ENCODE measurements around the gene MLST8. TPM values are rescaled to one million over a fixed set of nuclear protein-coding genes. Genes with fewer than 3 reads are reported as not detected.
"Not testable (repeated sequence)": the region's sequence is repeated elsewhere in the genome, so short reads cannot be mapped to it uniquely, and the experiment has no call there.

Gene MLST8
- total RNA-seq, 1 donor from 2014 or later = 21.8 TPM

DNA sequence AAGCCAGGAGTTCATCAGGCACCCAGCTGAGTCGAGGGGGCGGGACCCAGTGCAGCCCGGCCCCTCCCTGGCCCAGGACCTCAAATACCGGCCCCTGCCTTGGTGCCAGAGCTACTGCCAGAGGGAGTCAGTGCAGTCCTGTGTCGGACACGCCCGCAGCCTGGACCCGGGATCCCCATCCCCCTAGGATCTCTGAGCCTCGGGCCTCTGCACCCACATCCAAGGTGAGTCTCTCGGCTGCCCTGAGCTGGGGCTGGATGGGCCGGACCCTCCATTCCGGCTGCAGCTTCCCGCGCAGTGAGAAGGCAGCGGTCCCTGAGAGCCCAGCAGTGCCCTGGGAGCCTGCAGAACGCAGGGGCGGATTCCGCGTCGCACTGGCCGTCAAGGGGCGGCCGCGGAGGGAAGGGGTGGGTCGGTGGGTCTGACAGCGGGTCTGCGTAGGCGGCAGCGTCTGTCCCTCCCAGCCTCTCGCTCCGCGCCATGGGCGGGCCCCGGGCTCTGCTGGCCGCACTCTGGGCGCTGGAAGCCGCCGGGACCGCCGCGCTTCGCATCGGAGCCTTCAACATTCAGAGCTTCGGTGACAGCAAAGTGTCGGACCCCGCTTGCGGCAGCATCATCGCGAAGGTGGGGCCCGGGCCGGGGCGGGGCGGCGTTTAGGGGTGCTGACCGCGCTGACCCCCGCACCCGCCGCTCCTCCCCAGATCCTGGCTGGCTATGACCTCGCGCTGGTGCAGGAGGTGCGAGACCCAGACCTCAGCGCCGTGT is 31.3 kb downstream of the MLST8 start, which contains the start of gene DNASE1L2:
TSS of gene DNASE1L2 (plus strand) at position 108 of the 765 bp plus-strand sequence. CDS start at position 481, 373 bp downstream.
- ATAC-seq (peak; percentile 33), DNase-seq (ENCODE audit: low spot score) (no peak)
- intact Hi-C loops (cut with DNase I) = no loop called here

DNA sequence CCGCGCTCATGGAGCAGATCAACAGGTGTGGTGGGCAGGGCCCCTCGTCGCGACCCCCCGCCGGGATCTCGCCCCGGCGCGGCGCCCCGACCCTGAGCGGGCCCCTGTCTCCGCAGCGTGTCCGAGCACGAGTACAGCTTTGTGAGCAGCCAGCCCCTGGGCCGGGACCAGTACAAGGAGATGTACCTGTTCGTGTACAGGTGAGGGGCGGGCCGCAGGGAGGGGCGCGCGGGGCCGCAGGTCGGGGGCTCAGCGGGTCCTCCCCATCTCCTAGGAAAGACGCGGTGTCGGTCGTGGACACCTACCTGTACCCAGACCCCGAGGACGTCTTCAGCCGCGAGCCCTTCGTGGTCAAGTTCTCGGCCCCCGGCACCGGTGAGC is 31.8 kb downstream of the MLST8 start:
- no peak for DNase-seq (ENCODE audit: low spot score)
- intact Hi-C loops (cut with DNase I) = no loop called here

GRCh38 chr16:2237493-2238149 is 32.4 kb downstream of the MLST8 start:
- intact Hi-C loops (cut with DNase I) = no loop called here
- ATAC-seq = no peak
- DNase-seq (ENCODE audit: low spot score) = no peak

More for the DNA sequence above, 31.8 kb downstream of the MLST8 start:
- ATAC-seq = no peak

GRCh38 chr16:2238150-2238837 is 33.0 kb downstream of the MLST8 start:
- ATAC-seq (no peak), DNase-seq (ENCODE audit: low spot score) (no peak)
- intact Hi-C loops (cut with DNase I) = no loop called here

DNA sequence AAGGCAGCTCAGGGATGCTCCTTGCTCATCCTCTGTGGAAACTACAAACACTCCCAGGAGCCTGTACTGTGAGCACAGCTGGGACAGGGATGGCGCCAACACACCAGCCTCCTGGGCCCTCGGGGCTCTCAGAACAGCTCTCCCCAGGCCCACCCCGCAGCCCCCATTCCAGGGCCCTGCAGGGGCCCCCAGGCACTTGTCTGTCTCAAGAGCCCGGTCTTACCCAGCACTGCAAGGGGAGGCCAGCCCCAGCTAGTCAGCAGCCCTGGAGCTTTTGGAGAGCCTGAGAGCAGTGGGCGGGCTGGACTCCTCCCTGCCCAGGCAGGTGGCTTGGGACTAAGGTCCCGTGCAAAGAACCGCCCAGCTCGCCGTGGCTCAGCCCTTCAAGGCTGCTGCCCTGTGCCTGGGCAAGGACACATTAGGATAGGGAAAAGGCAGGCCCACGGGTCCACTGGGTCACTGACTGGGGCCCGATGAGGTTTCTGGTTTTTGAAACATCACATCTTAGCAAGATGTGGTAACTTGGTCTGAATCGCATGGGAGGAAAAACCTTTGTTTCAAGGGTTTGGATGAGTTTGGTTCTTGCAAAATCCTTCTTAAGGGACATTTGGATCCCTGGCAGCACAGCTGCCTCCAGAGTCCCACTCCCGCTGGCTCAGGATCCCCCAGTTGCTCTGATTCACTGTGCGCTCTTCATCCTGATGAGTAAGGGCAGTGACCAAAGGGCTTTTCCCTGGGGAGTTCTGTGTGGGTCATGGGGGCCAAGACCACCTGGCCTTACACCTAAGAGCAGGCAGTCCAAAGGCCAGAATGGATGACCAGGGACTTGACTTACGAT is 33.8 kb downstream of the MLST8 start:
- ATAC-seq = no peak
- DNase-seq (ENCODE audit: low spot score) = no peak
- intact Hi-C loops (cut with DNase I) = no loop called here

GRCh38 chr16:2240331-2240730 is 35.1 kb downstream of the MLST8 start:
- intact Hi-C loops (cut with DNase I); ATAC-seq; DNase-seq (ENCODE audit: low spot score): not testable (repeated sequence)

DNA sequence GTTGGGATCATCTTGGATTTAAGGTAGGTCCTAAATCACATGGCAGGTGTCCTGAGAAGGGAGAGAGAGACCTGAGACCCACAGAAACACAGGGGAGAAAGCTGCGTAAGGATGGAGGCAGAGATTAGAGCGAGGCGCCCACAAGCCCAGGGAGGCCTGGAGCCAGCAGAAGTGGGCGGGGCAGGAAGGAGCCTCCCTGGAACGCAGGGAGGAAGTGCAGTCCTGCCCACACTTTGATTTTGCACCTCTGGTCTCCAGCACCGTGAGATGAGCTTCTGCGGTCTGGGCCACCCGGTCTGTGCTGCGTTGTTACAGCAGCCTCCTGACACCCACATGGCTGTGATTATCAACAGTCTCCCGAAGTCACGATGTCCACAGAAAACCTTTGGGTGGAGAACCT is 37.3 kb downstream of the MLST8 start:
- DNase-seq (ENCODE audit: low spot score) (no peak), ATAC-seq (no peak)
- intact Hi-C loops (cut with DNase I) = no loop called here

GRCh38 chr16:2243031-2243528 is 37.8 kb downstream of the MLST8 start:
- DNase-seq (ENCODE audit: low spot score) (no peak), ATAC-seq (no peak)
- intact Hi-C loops (cut with DNase I) = no loop called here

- intact Hi-C loops (cut with DNase I) = no loop called here
- no peak for DNase-seq (ENCODE audit: low spot score)
- ATAC-seq = no peak
Measured at GRCh38 chr16:2243781-2244180, 38.5 kb downstream of the MLST8 start.

DNA sequence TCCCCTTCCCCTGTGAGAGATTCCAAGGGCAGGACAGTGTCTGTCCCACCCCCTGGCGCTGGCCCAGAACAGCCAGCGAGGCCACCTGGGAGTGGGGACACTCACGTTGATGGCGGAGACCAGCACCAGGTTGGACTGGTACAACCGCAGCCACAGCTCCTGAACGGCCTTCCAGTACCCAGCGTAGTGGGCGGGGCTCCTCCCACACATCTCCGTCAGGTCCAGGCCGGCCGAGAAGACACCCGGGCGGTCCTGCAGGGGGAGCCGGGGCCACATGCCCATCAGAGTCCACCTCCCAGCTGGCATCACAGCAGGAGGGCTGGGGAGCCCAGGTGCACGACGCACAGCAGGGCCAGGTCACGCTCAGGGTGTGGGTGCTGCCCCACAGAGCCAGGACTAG is 39.0 kb downstream of the MLST8 start:
- ATAC-seq = no peak

DNA sequence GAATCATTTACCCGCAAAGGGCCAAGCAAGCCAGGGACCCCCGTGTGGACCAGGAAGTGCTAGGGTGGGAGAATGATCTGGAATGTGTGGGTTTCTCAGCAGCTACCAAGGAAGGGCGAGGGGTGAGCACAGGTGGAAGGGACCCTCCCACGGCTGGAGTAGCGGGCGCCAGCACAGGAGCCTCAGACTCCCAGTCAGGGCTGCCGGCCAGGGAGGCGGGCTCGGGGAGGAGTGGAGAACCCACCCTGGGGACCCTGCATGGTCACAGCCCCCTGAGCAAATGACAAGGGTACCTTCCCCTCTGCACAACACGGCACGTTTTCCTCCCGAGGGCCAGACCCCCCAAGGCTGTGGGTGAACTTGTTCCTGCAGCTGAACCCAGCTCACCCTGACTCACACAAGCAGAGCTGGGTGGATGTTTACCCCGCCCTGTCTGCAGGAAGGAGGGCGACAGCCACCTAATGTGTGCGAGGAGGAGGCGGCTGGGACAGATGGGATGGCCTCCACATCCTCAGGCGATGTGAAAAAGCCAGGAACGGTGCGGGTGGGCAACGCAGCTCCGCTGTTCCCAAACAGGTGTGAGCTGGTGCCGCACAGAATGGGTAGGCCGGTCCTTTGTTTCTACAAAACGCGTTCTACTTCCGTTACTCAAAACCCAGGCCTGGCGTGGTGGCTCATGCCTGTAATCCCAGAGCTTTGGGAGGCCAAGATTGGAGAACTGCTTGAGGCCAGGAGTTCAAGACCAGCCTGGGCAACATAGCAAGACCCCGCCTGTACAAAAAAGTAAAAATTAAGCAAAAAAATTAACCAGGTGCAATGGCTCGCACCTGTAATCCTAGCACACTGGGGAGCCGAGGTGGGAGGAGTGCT is 39.9 kb downstream of the MLST8 start:
- no peak for DNase-seq (ENCODE audit: low spot score)
- ATAC-seq = no peak
- intact Hi-C loops (cut with DNase I) = no loop called here

More for the DNA sequence above, 39.0 kb downstream of the MLST8 start:
- no peak for DNase-seq (ENCODE audit: low spot score)
- intact Hi-C loops (cut with DNase I) = no loop called here

- no peak for ATAC-seq
- intact Hi-C loops (cut with DNase I) = no loop called here
- no peak for DNase-seq (ENCODE audit: low spot score)
Measured at GRCh38 chr16:2246301-2246885, 41.1 kb downstream of the MLST8 start.

DNA sequence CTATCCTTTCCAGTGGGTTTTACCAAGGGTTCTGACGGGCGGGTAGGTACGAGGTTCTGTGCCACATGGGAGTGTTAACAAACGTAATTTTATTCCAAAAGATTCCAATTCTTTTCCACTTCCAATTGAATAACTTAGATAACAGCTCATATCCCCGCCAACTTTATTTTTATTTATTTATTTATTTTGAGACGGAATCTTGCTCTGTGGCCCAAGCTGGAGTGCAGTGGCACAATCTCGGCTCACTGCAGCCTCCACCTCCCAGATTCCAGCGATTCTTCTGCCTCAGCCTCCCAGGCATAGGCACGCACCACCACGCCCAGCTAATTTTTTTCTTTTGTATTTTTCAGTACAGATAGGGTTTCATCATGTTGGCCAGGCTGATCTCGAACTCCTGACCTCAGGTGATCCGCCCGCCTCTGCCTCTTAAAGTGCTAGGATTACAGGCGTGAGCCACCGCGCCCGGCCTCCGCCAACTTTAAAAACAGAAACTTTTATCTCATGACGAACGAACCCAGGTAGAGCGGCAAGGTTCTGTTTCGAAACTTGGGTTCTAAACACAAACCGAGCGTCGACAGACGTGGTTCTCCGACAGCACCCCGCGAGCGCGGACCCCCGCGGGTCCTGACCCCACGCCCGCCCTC is 45.5 kb downstream of the MLST8 start:
- DNase-seq (ENCODE audit: low spot score) (no peak), ATAC-seq (no peak)
- intact Hi-C loops (cut with DNase I) = no loop called here

- intact Hi-C loops (cut with DNase I) = no loop called here
- DNase-seq (ENCODE audit: low spot score) (peak; percentile 98), ATAC-seq (peak; percentile 99)
Measured at GRCh38 chr16:2251296-2252111, 46.2 kb downstream of the MLST8 start, which contains the start of gene ECI1. ECI1 (minus strand) TSS chr16:2251587; CDS start chr16:2251566, 21 bp downstream.

DNA sequence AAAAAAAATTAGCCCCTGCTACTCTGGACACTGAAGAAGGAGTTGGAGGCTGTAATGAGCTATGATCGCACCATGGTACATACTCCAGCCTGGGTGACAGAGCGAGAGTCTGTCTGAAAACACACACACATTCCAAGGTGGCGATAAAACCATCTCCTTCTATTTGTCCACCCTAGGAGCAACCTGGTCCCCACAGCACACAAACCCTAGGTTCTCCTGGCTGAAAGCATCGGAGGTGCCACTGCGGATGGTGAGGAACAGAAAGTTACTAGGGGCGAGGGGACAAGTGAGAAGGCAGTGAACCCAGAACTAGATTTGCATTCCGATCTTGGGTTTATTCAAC is 47.5 kb downstream of the MLST8 start:
- DNase-seq (ENCODE audit: low spot score) = no peak
- no peak for ATAC-seq
- intact Hi-C loops (cut with DNase I) = loop anchor here (1.0 kb wide), 1 partner anchor 232 kb away; no protein-coding TSS in a partner anchor

DNA sequence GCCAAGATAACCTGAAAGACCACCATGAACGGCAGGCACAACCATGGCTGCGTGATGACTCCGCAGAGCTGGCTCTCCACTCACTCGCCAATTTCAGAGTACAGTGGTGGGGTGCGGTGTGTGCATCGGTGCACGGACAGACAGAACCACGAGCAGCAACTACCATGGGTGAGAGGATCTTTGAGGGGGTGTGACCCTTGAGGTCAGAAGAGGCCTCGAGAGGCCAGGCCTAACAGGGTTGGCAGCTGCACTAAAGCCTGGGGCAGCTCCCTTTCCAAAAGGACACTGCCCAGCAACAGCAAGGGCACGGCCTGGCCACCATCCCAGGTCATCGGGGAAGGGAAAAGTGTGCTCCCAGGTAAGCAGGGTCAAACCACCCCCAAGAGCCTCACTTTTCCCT is 48.0 kb downstream of the MLST8 start:
- ATAC-seq (no peak), DNase-seq (ENCODE audit: low spot score) (no peak)
- intact Hi-C loops (cut with DNase I) = loop anchor here (1.0 kb wide), 1 partner anchor 233 kb away; no protein-coding TSS in a partner anchor
